GM23338 (cell line): ENCODE data around the gene WDR11. TPM values are rescaled to one million over a fixed set of nuclear protein-coding genes. Genes with fewer than 3 reads are reported as not detected.

ENCODE experiments used
- ATAC-seq: fragments of 200-7000 bp; cut with Tn5 transposase; 3 replicates; pipeline ENCODE4 v1.9.1; 2020
- DNase-seq: peaks from one replicate; pipeline ENCODE4 v3.0.0-alpha.2; 2015; ENCODE audit warnings: low spot score
- H2AFZ ChIP-seq: fragments of 200-600 bp; sonication (generic); 2 replicates; pipeline ENCODE4 v1.8.0; 2016; ENCODE audit warnings: antibody characterized with exemption, mild to moderate bottlenecking, moderate library complexity
- H3F3A ChIP-seq: fragments of 200-600 bp; sonication (generic); replicated peaks from 2 replicates; pipeline ENCODE4 v1.8.0; 2017; ENCODE audit warnings: antibody characterized with exemption, mixed run types, low read depth
- H3K27ac ChIP-seq: fragments of 200-600 bp; sonication (generic); 2 replicates; pipeline ENCODE4 v1.6.1; 2016; ENCODE audit warnings: low read depth
- H3K27me3 ChIP-seq: fragments of 200-600 bp; sonication (generic); 2 replicates; pipeline ENCODE4 v1.8.0; 2016; ENCODE audit warnings: mild to moderate bottlenecking, mixed run types, moderate library complexity; ENCODE audit not compliant: insufficient read depth
- H3K36me3 ChIP-seq: fragments of 200-600 bp; sonication (generic); 2 replicates; pipeline ENCODE4 v1.8.0; 2016; ENCODE audit warnings: mild to moderate bottlenecking; ENCODE audit not compliant: insufficient read depth
- H3K4me1 ChIP-seq: fragments of 200-600 bp; sonication (generic); 2 replicates; pipeline ENCODE4 v1.8.0; 2016; ENCODE audit warnings: mild to moderate bottlenecking, moderate library complexity; ENCODE audit not compliant: insufficient read depth
- H3K4me2 ChIP-seq: fragments of 200-600 bp; sonication (generic); 2 replicates; pipeline ENCODE4 v1.7.1; 2017; ENCODE audit warnings: mixed run types
- H3K4me3 ChIP-seq: fragments of 200-600 bp; sonication (generic); 2 replicates; pipeline ENCODE4 v1.6.1; 2016; ENCODE audit warnings: mixed run types
- H3K79me2 ChIP-seq: fragments of 200-600 bp; sonication (generic); replicated peaks from 2 replicates; pipeline ENCODE4 v1.8.0; 2017; ENCODE audit warnings: mild to moderate bottlenecking; ENCODE audit not compliant: insufficient read depth
- H3K9me2 ChIP-seq: fragments of 200-600 bp; sonication (generic); 2 replicates; pipeline ENCODE4 v1.8.0; 2017; ENCODE audit not compliant: insufficient read depth
- H4K20me1 ChIP-seq: fragments of 200-600 bp; sonication (generic); replicated peaks from 2 replicates; pipeline ENCODE4 v1.8.0; 2017; ENCODE audit warnings: mild to moderate bottlenecking; ENCODE audit not compliant: insufficient read depth
- H3K27ac Mint-ChIP-seq: 2 replicates; pipeline ENCODE4 v1.8.0; 2020; ENCODE audit warnings: inconsistent platforms, mild to moderate bottlenecking, moderate library complexity, mixed read lengths
- H3K27me3 Mint-ChIP-seq: 3 replicates; pipeline ENCODE4 v1.8.0; 2022; ENCODE audit warnings: low read depth, mild to moderate bottlenecking, moderate library complexity, mixed read lengths, inconsistent platforms; ENCODE audit not compliant: insufficient read depth, poor library complexity
- H3K36me3 Mint-ChIP-seq: 3 replicates; pipeline ENCODE4 v1.8.0; 2021; ENCODE audit warnings: low read depth, mild to moderate bottlenecking, inconsistent platforms, moderate library complexity, mixed read lengths
- H3K4me1 Mint-ChIP-seq: 3 replicates; pipeline ENCODE4 v1.8.0; 2020; ENCODE audit warnings: mild to moderate bottlenecking, inconsistent platforms, mixed read lengths
- H3K4me3 Mint-ChIP-seq: 3 replicates; pipeline ENCODE4 v1.8.0; 2021; ENCODE audit warnings: moderate library complexity, mild to moderate bottlenecking, inconsistent platforms, mixed read lengths
- H3K9me3 Mint-ChIP-seq: 3 replicates; pipeline ENCODE4 v1.8.0; 2020; ENCODE audit warnings: moderate library complexity, mild to moderate bottlenecking, inconsistent platforms, mixed read lengths
- CREB1 ChIP-seq: fragments of 250-450 bp; sonication (Bioruptor Pico); IDR thresholded peaks from 2 replicates; pipeline ENCODE4 v1.5.0; 2020; ENCODE audit warnings: low read depth, mild to moderate bottlenecking, moderate library complexity
- CTCF ChIP-seq, 2 experiments: fragments of 200-600 bp in 1 of 2; sonication (generic) in 1 of 2; conservative IDR thresholded peaks; 2 replicates each; pipeline versions ENCODE4 v1.5.1 to v1.6.1; 2016 to 2017; ENCODE audit warnings: antibody characterized with exemption in 2 of 2, low read depth in 2 of 2, mild to moderate bottlenecking in 2 of 2, moderate library complexity in 1 of 2
- ETS1 ChIP-seq: IDR thresholded peaks from 2 replicates; pipeline ENCODE4 v1.6.1; 2016; ENCODE audit warnings: antibody characterized with exemption
- EZH2 ChIP-seq: fragments of 200-600 bp; sonication (generic); IDR thresholded peaks from one replicate; pipeline ENCODE4 v1.8.0; 2017; ENCODE audit warnings: antibody characterized with exemption, mild to moderate bottlenecking, low read depth; ENCODE audit not compliant: unreplicated experiment
- EZH2phosphoT487 ChIP-seq: fragments of 200-600 bp; sonication (generic); IDR thresholded peaks from one replicate; pipeline ENCODE4 v1.8.1; 2018; ENCODE audit warnings: antibody characterized with exemption; ENCODE audit not compliant: unreplicated experiment
- JUNB ChIP-seq: IDR thresholded peaks from one replicate; pipeline ENCODE4 v1.6.1; 2016; ENCODE audit warnings: antibody characterized with exemption; ENCODE audit not compliant: unreplicated experiment
- NANOG ChIP-seq: IDR thresholded peaks from 2 replicates; pipeline ENCODE4 v1.6.1; 2016; ENCODE audit warnings: antibody characterized with exemption, borderline replicate concordance
- POLR2AphosphoS5 ChIP-seq: IDR thresholded peaks from 2 replicates; pipeline ENCODE4 v1.6.1; 2016; ENCODE audit warnings: antibody characterized with exemption, low read depth
- STAT1 ChIP-seq: IDR thresholded peaks from one replicate; pipeline ENCODE4 v1.6.1; 2016; ENCODE audit warnings: antibody characterized with exemption; ENCODE audit not compliant: unreplicated experiment
- ZNF114 ChIP-seq: fragments of 250-450 bp; sonication (Bioruptor Pico); IDR thresholded peaks from 2 replicates; pipeline ENCODE4 v1.5.0; 2020; ENCODE audit warnings: mild to moderate bottlenecking, moderate library complexity
- ZNF331 ChIP-seq: fragments of 250-450 bp; sonication (Bioruptor Pico); IDR thresholded peaks from 2 replicates; pipeline ENCODE4 v1.5.0; 2020; ENCODE audit warnings: low read depth, mild to moderate bottlenecking, moderate library complexity
- ZNF462 ChIP-seq: fragments of 250-450 bp; sonication (Bioruptor Pico); IDR thresholded peaks from 2 replicates; pipeline ENCODE4 v1.5.0; 2020; ENCODE audit warnings: mild to moderate bottlenecking, moderate library complexity
- long read RNA-seq: library from polyadenylated mRNA; unstranded; transcript quantifications from one replicate; pipeline ENCODE4 v2.0.0, GENCODE V29; 2020; ENCODE audit not compliant: unreplicated experiment
- polyA plus RNA-seq: library from polyadenylated mRNA; unstranded; fragments of >200 nt; fragmentation: Nextera tagmentation; extraction: Ambion mirVana; gene quantifications from 2 replicates; pipeline ENCODE4 v1.2.1, GENCODE V29; 2016
- total RNA-seq: library from RNA; depleted of rRNA; stranded (reverse); fragments of >200 nt; shearing (Covaris generic); gene quantifications from 2 replicates; pipeline ENCODE4 v1.2.3, GENCODE V29; 2014; rRNA removed

The WDR11 gene
- 63.1 and 74.4 TPM in 2 replicates for total RNA-seq
- polyA plus RNA-seq: 19.7 and 21.4 TPM in 2 replicates
- long read RNA-seq, partial matches to known transcripts: 6 of 6 reads
- long read RNA-seq, other reads (novel, unspliced or antisense): 0 of 6 reads

GRCh38 chr10:120850911-120851865, at the start of gene WDR11:
TSS of gene WDR11 (plus strand) at chr10:120851362. CDS start at chr10:120851421, 59 bp downstream.
- Mint-ChIP-seq H3K27me3 (peaks cover 2% of the 10 kb centered on the region), H3K4me3 (peak within 1 kb of the TSS; percentile 92), H3K4me1 (peaks cover 8% of the 10 kb centered on the region; the same call in 2 of the 3 replicates), H3K27ac (peak within 1 kb of the TSS; percentile 94), H3K9me3 (peaks cover 4% of the 10 kb centered on the region; the same call in 1 of the 3 replicates), H3K36me3 (peaks cover 33% of the 10 kb centered on the region)
- peaks cover 5% of the 10 kb centered on the region; the same call in 1 of the 2 replicates for H3K9me2 ChIP-seq
- peak within 1 kb of the TSS; percentile 83 for H3K4me3 ChIP-seq
- H3K36me3 ChIP-seq: peaks cover 9% of the 10 kb centered on the region; the same call in 1 of the 2 replicates
- H3K27me3 ChIP-seq: no peaks in the 10 kb centered on the region
- H3K27ac ChIP-seq: peak within 1 kb of the TSS; percentile 71; the same call in 1 of the 2 replicates
- peak within 1 kb of the TSS; percentile 93 for H2AFZ ChIP-seq
- 0 out of 2 replicates have a peak, but pooled peaks cover 5% of the 10 kb centered on the region for H3K4me1 ChIP-seq
- ATAC-seq (peak; percentile 99), DNase-seq (peak; percentile 98)
- peaks cover 46% of the 10 kb centered on the region for H3K79me2 ChIP-seq
- H3K4me2 ChIP-seq: peak within 1 kb of the TSS; percentile 89
- H3F3A ChIP-seq: no peaks in the 10 kb centered on the region
- no peaks in the 10 kb centered on the region for H4K20me1 ChIP-seq
- TF ChIP-seq STAT1 (no peak), EZH2 (no peak), CREB1 (CRISPR knock-in tag) (peak; percentile 80), ZNF331 (CRISPR knock-in tag) (no peak; the same call in 1 of the 2 replicates), JUNB (no peak), NANOG (peak; percentile 31; the same call in 1 of the 2 replicates), ZNF114 (peak; percentile 83), POLR2AphosphoS5 (peak; percentile 91), ZNF462 (CRISPR knock-in tag) (peak; percentile 79), ETS1 (peak; percentile 78), CTCF (conservative IDR thresholded peaks at IDR 0.05; ENCODE audit: low read depth in 2 of 2) (no peak), EZH2phosphoT487 (no peak)
